Measurements from ENCODE around the gene AP1B1.

Gene AP1B1

GRCh38 chr22:29317827-29318454 is 70.4 kb downstream of the AP1B1 start:
- H3K27me3 ChIP-seq (ENCODE audit: control insufficient read depth in 2 of 2, insufficient read depth in 2 of 2, low read length in 2 of 2): peaks cover 14 to 22% of the 10 kb centered on the region in 2 donors
- no peaks in the 10 kb centered on the region for H3K9me3 ChIP-seq (ENCODE audit: control insufficient read depth in 2 of 2, low read length in 2 of 2)
- H3K4me1 ChIP-seq (ENCODE audit: control insufficient read depth in 2 of 2, insufficient read depth in 2 of 2, low read length in 2 of 2): peaks cover 18 to 23% of the 10 kb centered on the region in 2 donors
- no peak overlapping the region for H3K27ac ChIP-seq (ENCODE audit: low read depth in 2 of 2, low read length in 2 of 2)
- no peaks in the 10 kb centered on the region for H3K36me3 ChIP-seq (ENCODE audit: control insufficient read depth in 2 of 2, insufficient read depth in 2 of 2, low read length in 2 of 2)
- no peak overlapping the region for H3K9ac ChIP-seq (ENCODE audit: low read depth in 1 of 2, low read length in 2 of 2)
- no peak overlapping the region for H3K4me3 ChIP-seq (ENCODE audit: low read length in 2 of 2)

- Histone ChIP-seq H3K4me3 (ENCODE audit: low read length in 2 of 2) (no peak overlapping the region), H3K27ac (ENCODE audit: low read depth in 2 of 2, low read length in 2 of 2) (no peak overlapping the region), H3K9ac (ENCODE audit: low read depth in 1 of 2, low read length in 2 of 2) (no peak overlapping the region), H3K36me3 (ENCODE audit: control insufficient read depth in 2 of 2, insufficient read depth in 2 of 2, low read length in 2 of 2) (no peaks in the 10 kb centered on the region), H3K27me3 (ENCODE audit: control insufficient read depth in 2 of 2, insufficient read depth in 2 of 2, low read length in 2 of 2) (peaks cover 14 to 22% of the 10 kb centered on the region in 2 donors), H3K9me3 (ENCODE audit: control insufficient read depth in 2 of 2, low read length in 2 of 2) (no peaks in the 10 kb centered on the region), H3K4me1 (ENCODE audit: control insufficient read depth in 2 of 2, insufficient read depth in 2 of 2, low read length in 2 of 2) (peaks cover 22 to 32% of the 10 kb centered on the region in 2 donors)
These were observed 72.1 kb downstream of the AP1B1 start for GRCh38 chr22:29316141-29316828.

GRCh38 chr22:29315286-29316140 is 72.9 kb downstream of the AP1B1 start, which contains the start of gene RASL10A:
TSS of gene RASL10A (minus strand) at chr22:29315697. CDS start at chr22:29315246, 451 bp downstream.
- Histone ChIP-seq H3K4me3 (ENCODE audit: low read length in 2 of 2) (peak within 1 kb of the TSS; percentile 1 to 22), H3K27me3 (ENCODE audit: control insufficient read depth in 2 of 2, insufficient read depth in 2 of 2, low read length in 2 of 2) (peaks cover 14 to 22% of the 10 kb centered on the region in 2 donors), H3K9ac (ENCODE audit: low read depth in 1 of 2, low read length in 2 of 2) (peak within 1 kb of the TSS in 1 of 2 donors; percentile 16), H3K4me1 (ENCODE audit: control insufficient read depth in 2 of 2, insufficient read depth in 2 of 2, low read length in 2 of 2) (peaks cover 30 to 39% of the 10 kb centered on the region in 2 donors), H3K36me3 (ENCODE audit: control insufficient read depth in 2 of 2, insufficient read depth in 2 of 2, low read length in 2 of 2) (no peaks in the 10 kb centered on the region), H3K9me3 (ENCODE audit: control insufficient read depth in 2 of 2, low read length in 2 of 2) (no peaks in the 10 kb centered on the region), H3K27ac (ENCODE audit: low read depth in 2 of 2, low read length in 2 of 2) (no peak within 1 kb of the TSS)

GRCh38 chr22:29314537-29315285 is 73.7 kb downstream of the AP1B1 start:
- no peaks in the 10 kb centered on the region for H3K36me3 ChIP-seq (ENCODE audit: control insufficient read depth in 2 of 2, insufficient read depth in 2 of 2, low read length in 2 of 2)
- H3K4me3 ChIP-seq (ENCODE audit: low read length in 2 of 2): peak overlapping the region; percentile 1 to 22
- no peaks in the 10 kb centered on the region for H3K9me3 ChIP-seq (ENCODE audit: control insufficient read depth in 2 of 2, low read length in 2 of 2)
- peaks cover 36 to 45% of the 10 kb centered on the region in 2 donors for H3K4me1 ChIP-seq (ENCODE audit: control insufficient read depth in 2 of 2, insufficient read depth in 2 of 2, low read length in 2 of 2)
- H3K9ac ChIP-seq (ENCODE audit: low read depth in 1 of 2, low read length in 2 of 2): peak overlapping the region in 1 of 2 donors; percentile 16
- no peak overlapping the region for H3K27ac ChIP-seq (ENCODE audit: low read depth in 2 of 2, low read length in 2 of 2)
- H3K27me3 ChIP-seq (ENCODE audit: control insufficient read depth in 2 of 2, insufficient read depth in 2 of 2, low read length in 2 of 2): peaks cover 14 to 22% of the 10 kb centered on the region in 2 donors

GRCh38 chr22:29313576-29314466 is 74.5 kb downstream of the AP1B1 start:
- H3K4me1 ChIP-seq (ENCODE audit: control insufficient read depth in 2 of 2, insufficient read depth in 2 of 2, low read length in 2 of 2): peaks cover 45 to 54% of the 10 kb centered on the region in 2 donors

GRCh38 chr22:29313126-29313575 is 75.2 kb downstream of the AP1B1 start:
- Histone ChIP-seq H3K4me1 (ENCODE audit: control insufficient read depth in 2 of 2, insufficient read depth in 2 of 2, low read length in 2 of 2) (peaks cover 51 to 61% of the 10 kb centered on the region in 2 donors), H3K27ac (ENCODE audit: low read depth in 2 of 2, low read length in 2 of 2) (no peak overlapping the region), H3K27me3 (ENCODE audit: control insufficient read depth in 2 of 2, insufficient read depth in 2 of 2, low read length in 2 of 2) (peaks cover 14 to 22% of the 10 kb centered on the region in 2 donors), H3K4me3 (ENCODE audit: low read length in 2 of 2) (no peak overlapping the region), H3K9me3 (ENCODE audit: control insufficient read depth in 2 of 2, low read length in 2 of 2) (no peaks in the 10 kb centered on the region), H3K36me3 (ENCODE audit: control insufficient read depth in 2 of 2, insufficient read depth in 2 of 2, low read length in 2 of 2) (no peaks in the 10 kb centered on the region), H3K9ac (ENCODE audit: low read depth in 1 of 2, low read length in 2 of 2) (no peak overlapping the region)

More at GRCh38 chr22:29313576-29314466, 74.5 kb downstream of the AP1B1 start:
- no peak overlapping the region for H3K27ac ChIP-seq (ENCODE audit: low read depth in 2 of 2, low read length in 2 of 2)
- no peak overlapping the region for H3K9ac ChIP-seq (ENCODE audit: low read depth in 1 of 2, low read length in 2 of 2)
- H3K36me3 ChIP-seq (ENCODE audit: control insufficient read depth in 2 of 2, insufficient read depth in 2 of 2, low read length in 2 of 2): no peaks in the 10 kb centered on the region
- H3K9me3 ChIP-seq (ENCODE audit: control insufficient read depth in 2 of 2, low read length in 2 of 2): no peaks in the 10 kb centered on the region
- peak overlapping the region; percentile 6 to 26 for H3K4me3 ChIP-seq (ENCODE audit: low read length in 2 of 2)
- peaks cover 14 to 22% of the 10 kb centered on the region in 2 donors for H3K27me3 ChIP-seq (ENCODE audit: control insufficient read depth in 2 of 2, insufficient read depth in 2 of 2, low read length in 2 of 2)

- H3K9ac ChIP-seq (ENCODE audit: low read depth in 1 of 2, low read length in 2 of 2): no peak overlapping the region
- peaks cover 58 to 65% of the 10 kb centered on the region in 2 donors for H3K4me1 ChIP-seq (ENCODE audit: control insufficient read depth in 2 of 2, insufficient read depth in 2 of 2, low read length in 2 of 2)
- H3K27me3 ChIP-seq (ENCODE audit: control insufficient read depth in 2 of 2, insufficient read depth in 2 of 2, low read length in 2 of 2): peaks cover 14 to 22% of the 10 kb centered on the region in 2 donors
- peak overlapping the region in 1 of 2 donors; percentile 16 for H3K27ac ChIP-seq (ENCODE audit: low read depth in 2 of 2, low read length in 2 of 2)
- H3K4me3 ChIP-seq (ENCODE audit: low read length in 2 of 2): no peak overlapping the region
- H3K9me3 ChIP-seq (ENCODE audit: control insufficient read depth in 2 of 2, low read length in 2 of 2): no peaks in the 10 kb centered on the region
- no peaks in the 10 kb centered on the region for H3K36me3 ChIP-seq (ENCODE audit: control insufficient read depth in 2 of 2, insufficient read depth in 2 of 2, low read length in 2 of 2)
These were observed 75.9 kb downstream of the AP1B1 start for GRCh38 chr22:29312218-29313125.

GRCh38 chr22:29311464-29312217 is 76.7 kb downstream of the AP1B1 start:
- H3K9ac ChIP-seq (ENCODE audit: low read depth in 1 of 2, low read length in 2 of 2): no peak overlapping the region
- H3K9me3 ChIP-seq (ENCODE audit: control insufficient read depth in 2 of 2, low read length in 2 of 2): no peaks in the 10 kb centered on the region
- peaks cover 62 to 65% of the 10 kb centered on the region in 2 donors for H3K4me1 ChIP-seq (ENCODE audit: control insufficient read depth in 2 of 2, insufficient read depth in 2 of 2, low read length in 2 of 2)
- peak overlapping the region; percentile 16 to 27 for H3K27ac ChIP-seq (ENCODE audit: low read depth in 2 of 2, low read length in 2 of 2)
- H3K4me3 ChIP-seq (ENCODE audit: low read length in 2 of 2): peak overlapping the region; percentile 40 to 41
- H3K27me3 ChIP-seq (ENCODE audit: control insufficient read depth in 2 of 2, insufficient read depth in 2 of 2, low read length in 2 of 2): peaks cover 10 to 20% of the 10 kb centered on the region in 2 donors
- H3K36me3 ChIP-seq (ENCODE audit: control insufficient read depth in 2 of 2, insufficient read depth in 2 of 2, low read length in 2 of 2): no peaks in the 10 kb centered on the region
